HG03457 (cell line): ENCODE measurements around the gene PRIMA1.

Experiments
- ATAC-seq: cut with Tn5 transposase; IDR thresholded peaks from one replicate; pipeline ENCODE4 v1.9.1; 2021; ENCODE audit warnings: moderate number of reproducible peaks; ENCODE audit not compliant: unreplicated experiment

The PRIMA1 gene

GRCh38 chr14:93734086-93734822 lies 54.0 kb downstream of the PRIMA1 start:
- no peak for ATAC-seq

DNA sequence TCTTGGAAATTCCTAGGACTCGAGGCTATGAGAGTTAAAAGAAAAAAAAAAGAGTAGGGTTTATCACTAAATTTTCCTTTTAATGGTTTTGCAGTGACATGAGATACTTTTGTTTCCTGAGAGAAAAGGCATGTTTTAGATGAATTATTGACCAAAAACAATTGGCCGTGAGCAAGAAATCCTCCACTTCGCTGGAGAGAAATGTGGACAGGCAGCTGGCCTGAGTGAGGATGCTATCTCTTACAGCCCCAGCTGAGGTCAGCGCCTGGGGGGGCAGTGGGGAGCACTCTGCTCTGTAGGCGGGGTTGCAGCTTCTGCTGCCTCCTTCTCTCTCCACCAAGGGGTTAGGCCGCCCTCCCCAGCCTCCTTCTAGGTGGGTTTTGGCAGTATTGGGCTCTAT lies 54.7 kb downstream of the PRIMA1 start:
- no peak for ATAC-seq

DNA sequence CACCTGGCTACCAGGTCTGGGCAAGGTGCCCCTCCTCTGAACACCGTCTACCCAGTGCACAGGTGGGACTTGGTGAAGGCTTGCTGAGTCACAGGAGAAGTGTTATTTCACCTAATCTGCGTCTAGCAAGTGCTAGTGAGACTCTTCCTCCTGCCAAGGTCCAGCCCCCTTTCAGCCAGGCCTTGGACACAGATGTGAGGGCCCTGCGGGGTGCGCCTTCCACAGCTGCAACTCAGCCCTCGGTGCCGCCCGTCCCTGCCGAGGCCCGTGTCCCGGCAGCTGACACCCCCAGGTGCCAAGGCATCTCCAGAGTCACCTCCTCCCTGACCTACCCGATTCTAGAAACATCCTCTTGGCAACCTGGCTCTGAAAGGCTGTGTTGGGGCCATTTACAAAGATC lies 55.1 kb downstream of the PRIMA1 start:
- no peak for ATAC-seq

DNA sequence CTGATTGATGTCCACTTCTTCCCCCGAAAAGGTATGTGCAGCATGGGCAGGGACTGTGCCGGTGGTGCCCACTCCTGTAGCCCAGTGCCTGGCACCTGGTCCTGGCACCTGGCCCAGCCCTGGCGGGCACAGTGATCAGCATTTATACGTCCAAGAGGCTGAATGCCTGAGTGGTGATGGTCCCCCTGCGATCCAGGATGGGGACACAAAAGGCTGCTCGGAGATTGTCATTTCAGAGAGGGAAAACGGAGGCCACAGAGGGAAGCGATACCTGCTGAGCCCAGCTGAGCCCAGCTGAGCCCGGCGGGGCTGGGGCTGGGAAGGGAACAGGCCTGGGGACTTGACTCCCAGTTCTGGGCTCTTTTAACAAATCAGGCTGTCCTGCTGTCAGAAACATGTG lies 55.8 kb downstream of the PRIMA1 start:
- ATAC-seq, result no peak

DNA sequence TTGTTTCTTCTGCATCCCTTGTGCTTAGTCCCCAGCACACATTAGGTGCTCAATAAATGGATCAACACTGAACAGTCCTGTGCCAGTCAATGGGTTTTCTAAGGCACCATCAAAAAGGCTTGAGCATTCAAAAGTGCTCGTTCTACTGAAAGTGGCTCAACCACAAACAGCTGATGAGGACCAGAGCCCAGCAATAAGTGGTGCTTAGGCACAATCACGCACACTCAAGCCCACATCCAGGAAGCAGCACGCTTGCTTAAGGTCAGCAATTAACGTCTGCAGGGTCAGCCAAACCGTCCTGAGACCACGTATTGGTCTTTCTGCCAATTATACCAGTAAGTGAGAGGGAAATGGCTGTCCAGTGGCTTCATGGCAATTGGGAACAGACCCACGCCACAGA lies 56.5 kb downstream of the PRIMA1 start:
- ATAC-seq, result no peak

- no peak for ATAC-seq
These were observed 58.3 kb downstream of the PRIMA1 start for GRCh38 chr14:93729993-93730392.

GRCh38 chr14:93728651-93729016 lies 59.7 kb downstream of the PRIMA1 start:
- no peak for ATAC-seq

- ATAC-seq, result no peak
These were observed 60.2 kb downstream of the PRIMA1 start for GRCh38 chr14:93727917-93728650.

GRCh38 chr14:93727039-93727740 lies 61.1 kb downstream of the PRIMA1 start:
- no peak for ATAC-seq

GRCh38 chr14:93725993-93726392 lies 62.3 kb downstream of the PRIMA1 start:
- no peak for ATAC-seq

DNA sequence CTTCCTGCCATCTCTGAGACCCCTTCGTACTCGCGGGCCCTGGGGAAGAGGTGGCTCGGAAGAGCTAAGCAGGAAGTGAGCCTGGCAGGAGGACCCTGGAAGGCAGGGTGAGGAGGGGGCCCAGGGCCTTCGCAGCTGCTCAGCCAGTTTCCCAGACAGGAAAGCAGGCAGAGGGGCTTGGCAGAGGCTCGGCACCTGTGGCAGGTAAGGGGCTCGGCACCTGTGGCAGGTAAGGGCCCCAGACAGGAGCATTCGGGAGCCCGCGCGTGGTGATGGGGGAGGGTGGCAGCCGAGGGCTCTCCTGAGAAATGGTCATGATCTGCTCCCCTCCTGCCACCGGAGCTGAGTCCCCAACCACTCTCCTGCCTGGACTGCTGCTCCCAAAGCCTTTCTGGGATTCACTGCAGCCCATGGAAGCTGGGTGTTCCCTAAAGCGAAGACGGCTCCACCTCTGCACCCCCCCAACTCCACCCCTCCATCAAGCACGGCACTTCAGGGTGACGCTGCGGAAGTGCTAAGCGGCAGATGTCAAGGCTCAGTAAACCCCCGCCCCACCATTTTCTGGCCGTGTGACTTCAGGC lies 63.2 kb downstream of the PRIMA1 start:
- ATAC-seq, result no peak

- no peak for ATAC-seq
These were observed 65.3 kb downstream of the PRIMA1 start for GRCh38 chr14:93723001-93723400.

- no peak for ATAC-seq
These were observed 67.3 kb downstream of the PRIMA1 start for GRCh38 chr14:93720981-93721483.

GRCh38 chr14:93720076-93720815 lies 68.0 kb downstream of the PRIMA1 start:
- no peak for ATAC-seq

GRCh38 chr14:93719256-93719655 lies 69.0 kb downstream of the PRIMA1 start:
- ATAC-seq, result no peak

DNA sequence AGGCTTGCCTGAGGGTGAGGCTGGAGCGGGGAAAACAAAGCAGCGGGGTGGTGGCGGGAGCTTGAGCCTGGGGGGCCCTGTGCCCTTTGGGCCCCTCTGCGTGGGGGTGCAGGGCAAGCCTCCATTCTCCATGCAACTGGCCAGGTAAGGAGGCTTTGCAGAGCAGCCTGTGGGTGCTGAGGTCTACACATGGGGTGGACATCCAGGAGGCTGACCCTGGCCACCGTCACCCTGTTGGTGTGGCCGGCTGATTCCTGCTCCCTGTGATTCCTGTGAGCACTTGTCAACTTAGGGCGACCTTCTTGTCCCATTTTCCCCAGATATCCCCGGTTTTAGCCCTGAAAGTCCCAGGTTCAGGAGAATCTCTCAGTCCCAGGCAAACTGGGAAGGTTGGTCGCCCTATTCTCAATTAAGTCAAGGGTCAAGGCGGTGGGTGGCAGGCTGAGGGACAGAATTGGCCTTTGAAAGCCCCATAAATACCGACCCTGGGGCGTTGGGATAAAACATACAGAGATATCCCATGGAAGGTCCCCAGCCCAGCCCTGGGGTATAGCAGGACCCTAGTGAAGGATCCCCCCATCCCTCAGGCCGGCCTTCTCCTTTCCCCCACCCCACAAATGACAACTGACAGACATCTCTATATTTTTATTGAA lies 70.5 kb downstream of the PRIMA1 start:
- no peak for ATAC-seq

- no peak for ATAC-seq
These were observed 71.3 kb downstream of the PRIMA1 start for GRCh38 chr14:93716746-93717667.

DNA sequence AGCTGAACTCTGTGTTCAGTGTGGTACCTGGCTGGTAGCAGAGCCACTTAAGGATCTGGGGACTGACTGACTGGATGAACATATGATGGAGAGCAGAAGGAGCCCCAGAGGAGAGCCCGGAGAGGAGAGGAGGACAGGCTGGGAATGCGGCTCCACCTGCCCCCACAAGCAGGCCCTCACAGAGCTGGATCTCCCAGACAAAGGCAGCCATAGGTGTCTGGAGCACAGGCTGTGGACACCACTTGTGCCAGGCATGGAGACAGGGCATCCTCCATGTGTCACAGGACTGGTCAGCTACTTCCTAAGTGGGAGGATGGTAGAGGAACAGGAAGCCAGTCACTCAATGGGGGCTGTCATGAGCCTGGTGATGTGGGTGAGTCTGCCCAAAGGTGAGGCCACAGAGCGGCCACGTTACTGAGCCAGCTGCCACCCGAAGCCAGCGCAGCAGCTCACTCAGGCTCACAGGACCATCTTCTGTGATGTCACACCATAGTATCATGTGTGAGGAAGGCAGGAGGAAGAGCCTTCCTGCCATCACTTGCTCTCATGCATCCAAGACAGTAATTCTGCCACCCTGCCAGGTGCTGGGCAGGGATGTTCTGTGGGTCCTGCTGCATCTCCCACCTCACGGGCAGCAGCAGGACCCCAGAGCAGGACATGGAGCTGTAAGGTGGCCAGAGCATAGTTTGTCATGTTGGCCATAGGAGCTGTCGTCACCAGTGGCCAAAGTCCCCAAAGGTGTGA lies 72.1 kb downstream of the PRIMA1 start:
- no peak for ATAC-seq
